ENCODE data around the gene GART.
"Not testable (repeated sequence)": the region's sequence is repeated elsewhere in the genome, so short reads cannot be mapped to it uniquely, and the experiment has no call there.

Gene GART

DNA sequence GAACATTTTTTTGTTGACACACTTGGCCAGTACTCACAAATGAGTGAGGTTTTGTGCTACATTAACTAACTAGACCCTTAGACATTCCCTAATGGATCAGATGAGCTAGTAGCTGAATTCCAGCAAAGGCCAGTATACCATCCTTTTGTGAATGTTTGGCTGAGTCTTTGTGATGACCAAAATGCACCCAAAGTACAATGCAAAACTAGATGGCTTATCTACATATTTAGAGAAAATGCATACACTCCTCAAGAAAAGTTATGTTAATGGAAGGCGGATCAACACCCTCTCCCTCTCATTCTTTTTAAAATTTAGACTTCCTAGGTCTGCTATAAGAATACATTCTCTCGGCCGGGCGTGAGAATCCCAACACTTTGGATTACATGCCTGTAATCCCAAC lies 30.3 kb downstream of the GART start:
- no peak for DNase-seq

GRCh38 chr21:33510826-33511225 lies 31.1 kb downstream of the GART start:
- DNase-seq = no peak

GRCh38 chr21:33507003-33507402 lies 34.9 kb downstream of the GART start:
- not testable (repeated sequence) for DNase-seq

DNA sequence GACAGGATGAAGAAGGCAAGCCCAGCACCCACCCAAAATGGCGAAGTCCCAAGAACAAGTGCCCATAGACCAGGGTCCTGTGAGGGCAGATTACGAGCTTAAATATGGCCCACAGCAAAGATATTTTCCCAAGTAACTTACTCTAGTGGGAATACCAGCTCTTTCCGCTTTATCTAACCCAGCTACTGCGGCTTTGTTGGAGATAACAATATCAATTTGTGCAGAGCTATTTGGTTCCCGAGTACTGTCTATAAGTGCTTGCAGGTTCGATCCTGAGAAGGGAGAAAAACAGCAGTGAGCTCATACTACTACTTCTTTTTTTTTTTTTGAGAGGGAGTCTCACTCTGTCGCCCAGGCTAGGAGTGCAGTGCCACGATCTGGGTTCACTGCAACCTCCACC lies 36.1 kb downstream of the GART start:
- DNase-seq = no peak

DNA sequence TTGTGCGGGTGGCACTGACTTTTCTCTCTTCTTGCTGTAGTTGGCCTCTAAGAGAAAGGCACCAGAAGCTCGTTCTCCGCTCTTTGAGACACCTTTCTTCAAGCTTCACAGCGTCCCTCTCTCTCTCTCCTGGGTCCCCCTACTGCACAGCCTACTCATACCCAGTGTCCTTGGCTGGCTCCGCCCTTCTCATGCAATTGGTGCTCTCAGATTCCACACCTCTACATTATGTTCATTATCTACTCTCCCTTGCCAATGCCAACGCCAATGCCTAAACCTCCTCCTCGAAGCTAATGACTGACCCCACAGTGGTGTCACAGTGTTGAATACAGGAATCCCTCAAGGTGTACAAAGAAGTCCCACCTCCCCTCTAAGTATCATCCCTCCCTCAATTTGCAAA lies 45.6 kb downstream of the GART start:
- DNase-seq = no peak

DNA sequence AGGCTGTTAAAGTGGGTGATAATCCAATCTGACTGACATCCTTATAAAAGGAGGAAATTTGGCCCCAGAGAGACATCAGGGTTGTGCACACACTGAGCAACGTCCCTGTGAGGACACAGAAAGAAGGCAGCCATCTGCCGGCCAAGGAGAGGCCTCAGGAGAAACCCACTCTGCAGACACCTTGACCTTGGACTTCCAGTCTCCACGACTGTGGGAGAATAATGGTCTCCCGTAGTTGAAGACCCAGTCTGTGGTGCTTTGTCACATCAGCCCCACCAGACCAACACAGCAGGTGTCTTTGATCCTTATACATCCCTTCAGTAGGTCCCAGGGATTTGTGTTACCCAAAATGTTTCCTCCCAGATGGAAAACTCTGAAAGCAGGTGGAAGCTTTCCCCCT lies 46.2 kb downstream of the GART start:
- DNase-seq = no peak

- DNase-seq = no peak
Observed at GRCh38 chr21:33493756-33494155, 48.2 kb downstream of the GART start.

DNA sequence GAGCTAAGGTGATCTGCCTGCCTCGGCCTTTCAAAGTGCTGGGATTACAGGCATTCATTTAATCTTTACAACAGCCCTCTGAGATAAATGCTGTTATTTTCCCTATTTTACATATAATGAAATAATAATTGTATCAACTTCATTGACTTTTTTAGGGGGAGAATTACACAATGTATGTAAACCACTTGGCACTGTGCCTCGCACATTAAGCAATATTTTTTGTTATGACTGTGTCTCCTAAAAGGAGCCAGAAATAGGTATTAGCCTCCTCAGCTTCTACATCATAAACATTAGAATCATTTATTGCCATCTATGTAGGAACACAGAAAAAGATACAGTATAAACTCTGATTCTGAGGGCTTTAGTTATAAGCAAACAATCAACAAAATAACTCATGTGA lies 49.3 kb downstream of the GART start:
- no peak for DNase-seq

DNA sequence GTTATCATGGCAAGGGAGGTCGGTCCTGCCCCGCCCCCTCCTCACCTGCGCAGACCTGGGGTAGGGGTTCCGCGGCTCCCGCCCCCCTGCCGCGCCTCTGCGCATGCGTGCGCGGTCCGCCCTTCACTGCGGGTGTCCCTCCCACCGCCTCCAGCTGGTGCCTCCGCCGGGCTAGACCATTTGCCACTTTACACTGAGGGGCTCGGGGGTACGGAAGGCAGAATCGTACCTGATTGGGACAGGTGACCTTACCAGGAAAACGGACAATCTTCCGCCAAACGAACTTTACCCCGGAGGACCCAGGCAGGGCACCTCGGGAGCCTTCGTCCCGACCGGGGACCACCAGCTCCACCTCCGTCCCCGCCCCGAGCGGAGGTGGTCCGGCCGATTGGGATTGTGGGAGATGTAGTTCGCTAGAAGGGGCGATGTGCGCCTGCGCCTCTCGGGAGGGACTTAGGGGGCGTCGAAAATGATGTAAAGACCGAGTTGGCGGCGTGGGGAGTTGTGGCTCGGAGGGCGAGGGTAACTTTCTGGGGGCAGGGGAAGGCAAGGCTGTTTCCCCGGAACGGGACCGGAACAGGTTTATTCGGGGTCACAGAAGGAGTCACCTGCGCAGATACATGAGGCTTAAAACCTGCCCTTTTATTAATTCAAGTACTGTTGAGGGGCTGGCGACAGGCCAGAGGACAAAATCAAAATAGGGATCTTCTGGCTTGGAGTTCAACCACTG lies 50.4 kb downstream of the GART start, which contains the start of gene DNAJC28:
Gene DNAJC28 (minus strand): TSS at position 344 of the 730 bp plus-strand sequence. CDS start 2,323 bp downstream, outside the sequence.
- DNase-seq = peak; percentile 94

DNA sequence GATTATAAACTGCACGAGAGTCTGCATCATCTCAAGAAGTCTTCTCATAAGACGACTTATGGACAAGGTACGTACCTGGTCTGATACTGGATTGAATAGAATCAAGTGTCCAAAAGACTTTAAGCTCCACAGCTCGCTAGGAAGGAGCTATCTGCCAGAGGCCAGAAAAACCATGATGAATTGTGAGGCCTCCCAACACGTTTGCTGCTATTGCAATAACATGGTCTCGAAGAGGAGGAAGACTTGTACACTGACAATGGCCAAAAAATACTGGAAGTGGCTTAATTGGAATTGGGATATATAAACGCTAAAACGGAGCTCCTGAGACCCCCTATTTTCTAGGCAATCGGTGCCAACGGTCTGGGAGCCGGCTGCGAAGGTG lies 50.9 kb downstream of the GART start:
- no peak for DNase-seq

DNA sequence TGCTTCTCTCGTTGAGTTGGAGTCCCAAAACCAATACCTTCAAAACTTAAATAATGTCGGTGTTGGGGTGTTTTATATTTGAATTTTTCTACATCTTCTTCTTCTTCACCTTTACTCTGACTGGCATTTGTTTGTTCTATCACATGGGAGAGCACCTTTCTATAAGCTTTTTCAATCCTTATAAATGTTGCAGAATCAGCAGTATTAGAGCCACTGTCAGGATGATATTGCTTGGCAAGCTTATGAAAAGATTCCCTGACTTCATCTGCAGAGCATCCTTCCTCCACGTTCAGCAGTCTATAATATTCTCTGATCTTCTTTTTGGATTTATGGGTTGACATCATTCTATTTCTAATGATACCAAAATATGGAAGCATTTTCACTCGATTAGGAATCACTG lies 53.0 kb downstream of the GART start:
- no peak for DNase-seq

DNA sequence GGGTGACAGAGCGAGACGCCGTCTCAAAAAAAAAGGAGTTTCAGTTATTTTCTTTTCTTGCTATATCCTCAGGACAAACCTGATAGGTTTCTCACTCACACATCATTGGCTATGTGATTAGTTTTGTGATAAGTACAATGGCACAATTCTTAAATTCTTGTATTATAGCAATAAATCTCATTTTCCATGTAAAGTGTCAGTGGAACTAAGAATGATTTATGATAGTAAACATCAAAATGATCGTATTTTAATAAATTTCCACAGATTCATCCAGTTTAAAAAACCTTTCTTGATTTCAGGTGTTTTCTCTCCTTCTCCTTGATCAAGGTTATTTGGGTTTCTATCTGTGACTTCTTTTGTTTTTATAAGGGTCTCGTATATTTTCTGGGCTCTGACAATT lies 53.9 kb downstream of the GART start:
- no peak for DNase-seq

DNA sequence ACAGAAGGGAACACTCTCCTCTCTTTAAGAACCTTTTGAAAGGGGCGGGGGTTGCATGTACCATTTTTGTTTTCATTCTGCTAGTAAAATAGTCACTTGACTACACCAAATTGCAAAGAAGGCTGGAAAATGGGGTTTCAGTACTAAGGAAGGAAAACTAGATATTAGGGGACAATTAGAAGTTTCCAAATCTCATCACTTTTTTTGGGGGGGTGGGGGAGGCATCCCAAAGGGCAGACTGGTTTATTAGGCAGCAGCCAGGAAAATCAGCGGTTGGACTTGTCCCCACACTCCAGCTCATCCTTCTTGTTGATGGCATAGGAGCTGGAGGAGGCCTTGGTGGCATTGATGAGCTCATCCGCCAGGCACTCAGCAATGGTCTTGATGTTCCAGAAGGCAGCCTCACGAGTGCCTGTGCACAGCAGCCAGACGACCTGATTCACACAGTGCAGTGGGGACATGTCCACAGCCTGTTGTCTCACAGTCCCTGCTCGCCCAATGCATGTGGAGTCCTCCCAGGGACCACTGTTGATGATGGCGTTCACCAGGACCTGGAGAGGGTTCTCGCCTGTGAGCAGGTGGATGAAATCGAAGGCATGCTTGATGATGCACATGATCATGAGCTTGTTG lies 60.5 kb downstream of the GART start:
- no peak for DNase-seq

DNA sequence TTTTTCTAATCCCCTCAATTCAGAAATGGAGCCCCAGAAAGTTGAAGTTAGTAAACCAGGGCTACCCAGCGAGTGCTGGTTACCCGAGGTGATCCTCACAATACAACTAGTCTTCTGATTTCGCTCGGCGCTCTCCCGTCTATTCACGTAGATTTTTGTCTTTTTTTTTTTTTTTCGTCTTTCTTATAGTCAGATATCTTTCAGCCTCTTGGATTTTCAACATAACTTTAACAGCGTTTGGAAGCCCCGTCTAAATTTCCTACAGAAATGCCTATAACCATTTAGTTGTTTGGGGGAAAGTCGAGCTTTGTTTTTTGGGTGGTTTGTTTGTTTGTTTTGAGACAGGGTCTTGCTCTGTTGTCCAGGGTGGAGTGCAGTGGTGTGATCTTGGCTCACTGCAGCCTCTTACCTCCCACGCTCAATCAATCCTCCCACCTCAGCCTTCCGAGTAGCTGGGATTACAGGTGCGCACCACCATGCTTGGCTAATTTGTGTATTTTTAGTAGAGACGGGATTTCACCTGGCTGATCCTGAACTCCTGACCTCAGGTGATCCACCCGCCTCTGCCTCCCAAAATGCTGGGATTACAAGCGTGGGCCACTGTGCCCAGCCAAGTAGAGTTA lies 61.3 kb downstream of the GART start:
- no peak for DNase-seq

DNA sequence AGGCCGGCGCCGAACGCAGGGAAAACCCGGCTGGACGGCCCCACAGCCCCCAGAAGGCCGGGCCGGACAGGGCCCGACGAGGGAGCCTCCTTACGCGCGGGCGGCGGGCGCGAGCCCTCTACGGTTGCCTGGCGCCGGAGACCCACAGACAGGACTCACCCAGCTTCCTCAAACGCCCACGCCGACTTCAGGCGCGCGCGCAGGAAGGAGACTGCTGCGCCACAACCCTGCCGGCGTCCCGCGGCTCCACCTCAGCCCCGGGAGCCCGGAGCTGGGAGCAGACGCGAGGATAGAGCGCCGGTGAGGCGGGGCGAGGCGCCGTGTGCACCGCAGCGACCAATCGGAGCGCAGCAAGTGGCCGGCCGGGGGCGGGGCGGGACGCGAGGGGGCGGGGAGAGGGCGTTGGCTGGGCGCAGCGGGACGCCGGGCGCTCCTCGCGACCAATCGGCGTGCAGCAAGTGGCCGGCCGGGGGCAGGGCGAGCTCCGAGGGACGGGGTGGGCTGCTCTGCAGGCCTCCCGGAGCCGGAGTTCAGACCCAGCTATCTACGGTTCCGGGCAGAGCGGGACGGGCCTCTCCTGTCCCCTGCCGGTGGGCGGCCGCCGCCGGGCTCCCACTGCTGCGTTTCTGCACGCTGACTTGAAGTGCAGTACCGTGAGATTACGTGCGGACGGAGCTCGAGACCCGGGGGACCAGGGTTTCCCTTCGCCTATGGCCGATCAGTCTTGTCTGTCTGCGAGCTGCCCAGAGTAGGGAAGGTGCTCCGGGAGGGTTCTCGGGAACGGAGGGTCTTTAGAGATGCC lies 62.0 kb downstream of the GART start, which contains the start of gene TMEM50B:
Gene TMEM50B (minus strand): TSS at position 296 of the 802 bp plus-strand sequence. CDS start 11,089 bp downstream, outside the sequence.
- DNase-seq = peak; percentile 96

GRCh38 chr21:33478935-33479678 lies 62.8 kb downstream of the GART start:
- peak; percentile 48 for DNase-seq

- DNase-seq = no peak
Observed at GRCh38 chr21:33478182-33478581, 63.7 kb downstream of the GART start.

DNA sequence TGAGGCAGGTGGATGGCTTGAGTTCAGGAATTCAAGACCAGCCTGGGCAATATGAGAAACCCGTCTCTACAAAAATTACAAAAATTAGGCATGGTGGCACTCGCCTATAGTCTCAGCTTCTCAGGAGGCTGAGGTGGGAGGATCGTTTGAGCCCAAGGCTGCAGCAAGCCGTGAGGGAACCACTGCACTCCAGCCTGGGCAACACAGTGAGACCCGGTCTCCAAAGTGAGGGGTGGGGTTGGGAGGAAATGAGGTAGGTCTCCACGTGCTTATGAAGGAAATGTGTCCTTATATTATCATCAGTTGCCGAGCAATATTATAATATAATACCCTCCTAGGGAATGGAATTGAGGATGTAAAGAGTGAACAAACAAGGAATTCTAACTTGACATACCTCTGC lies 64.9 kb downstream of the GART start:
- no peak for DNase-seq

DNA sequence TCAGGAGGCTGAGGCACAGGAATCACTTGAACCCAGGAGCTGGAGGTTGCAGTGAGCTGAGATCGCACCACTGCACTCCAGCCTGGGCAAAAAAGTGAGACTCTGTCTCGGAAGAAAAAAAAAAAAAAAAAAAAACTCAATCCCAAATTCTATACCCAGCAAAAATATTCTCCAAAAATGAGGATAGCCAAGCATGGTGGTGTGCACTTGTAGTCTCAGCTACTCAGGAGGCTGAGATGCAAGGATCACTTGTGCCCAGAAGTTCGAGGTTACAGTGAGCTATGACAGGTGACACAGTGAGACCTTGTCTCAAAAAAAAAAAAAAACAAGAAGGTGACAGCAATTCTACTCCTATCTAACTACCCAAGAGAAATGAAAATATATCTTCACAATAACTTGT lies 68.6 kb downstream of the GART start:
- DNase-seq = no peak

DNA sequence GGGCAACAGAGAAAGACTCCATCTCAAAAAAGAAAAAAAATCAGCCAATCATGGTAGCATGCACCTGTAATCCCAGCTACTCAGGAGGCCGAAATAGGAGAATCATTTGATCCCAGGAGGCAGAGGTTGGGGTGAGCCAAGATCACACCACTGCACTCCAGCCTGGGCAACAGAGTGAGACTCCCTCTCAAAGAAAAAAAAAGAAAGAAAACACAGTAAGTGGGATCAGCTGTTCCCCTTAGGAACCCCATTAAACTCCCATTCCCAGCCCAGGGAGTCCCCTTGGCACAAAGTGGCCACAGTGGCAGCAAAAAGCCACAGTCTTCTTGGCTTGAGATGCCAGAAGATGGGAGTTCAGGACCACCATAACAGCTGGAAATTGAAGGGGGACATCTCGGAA lies 71.2 kb downstream of the GART start:
- no peak for DNase-seq

GRCh38 chr21:33469183-33469582 lies 72.7 kb downstream of the GART start:
- DNase-seq = not testable (repeated sequence)

GRCh38 chr21:33461538-33462250 lies 80.2 kb downstream of the GART start:
- no peak for DNase-seq
